DOHH2 (cell line): ENCODE measurements around the gene NPAS2.

Experiments used
- H3F3A ChIP-seq: fragments of 200-600 bp; sonication (generic), shearing (Covaris generic); 2 replicates; pipeline ENCODE4 v1.6.0; 2016; ENCODE audit warnings: antibody characterized with exemption, mild to moderate bottlenecking; ENCODE audit not compliant: control insufficient read depth, insufficient read depth
- H3K27ac ChIP-seq: fragments of 200-600 bp; sonication (generic); 2 replicates; pipeline ENCODE4 v1.5.1; 2014; ENCODE audit warnings: low read depth, mild to moderate bottlenecking, low read length, moderate library complexity
- H3K27me3 ChIP-seq: fragments of 200-600 bp; sonication (generic); 2 replicates; pipeline ENCODE4 v1.6.1; 2014; ENCODE audit warnings: mild to moderate bottlenecking, low read length, mixed read lengths; ENCODE audit not compliant: control insufficient read depth
- H3K36me3 ChIP-seq: fragments of 200-600 bp; sonication (generic); 2 replicates; pipeline ENCODE4 v1.6.1; 2014; ENCODE audit warnings: mild to moderate bottlenecking, low read length, moderate library complexity, mixed read lengths; ENCODE audit not compliant: control insufficient read depth
- H3K4me1 ChIP-seq: fragments of 200-600 bp; sonication (generic); 2 replicates; pipeline ENCODE4 v1.6.1; 2014; ENCODE audit warnings: mild to moderate bottlenecking, low read length, mixed read lengths; ENCODE audit not compliant: control insufficient read depth
- H3K4me2 ChIP-seq: fragments of 200-600 bp; sonication (generic); 2 replicates; pipeline ENCODE4 v1.6.0; 2014; ENCODE audit warnings: mild to moderate bottlenecking, low read length, moderate library complexity
- H3K4me3 ChIP-seq: fragments of 200-600 bp; sonication (generic); 2 replicates; pipeline ENCODE4 v1.5.1; 2014; ENCODE audit warnings: mild to moderate bottlenecking, low read length, mixed read lengths
- H3K79me2 ChIP-seq: fragments of 200-600 bp; sonication (generic); 2 replicates; pipeline ENCODE4 v1.6.1; 2014; ENCODE audit warnings: mild to moderate bottlenecking, low read length, mixed read lengths; ENCODE audit not compliant: control insufficient read depth
- H3K9me2 ChIP-seq: fragments of 200-600 bp; sonication (generic); replicated peaks from 2 replicates; pipeline ENCODE4 v1.6.1; 2014; ENCODE audit warnings: mild to moderate bottlenecking, low read length, mixed read lengths; ENCODE audit not compliant: control insufficient read depth
- H3K9me3 ChIP-seq: fragments of 200-600 bp; sonication (generic); 2 replicates; pipeline ENCODE4 v1.6.1; 2014; ENCODE audit warnings: antibody characterized with exemption, low read length, mixed read lengths; ENCODE audit not compliant: control insufficient read depth, insufficient read depth
- H4K20me1 ChIP-seq: fragments of 200-600 bp; sonication (generic); 2 replicates; pipeline ENCODE4 v1.6.0; 2014; ENCODE audit warnings: low read depth, mild to moderate bottlenecking, antibody characterized with exemption, low read length, moderate library complexity; ENCODE audit not compliant: control insufficient read depth, insufficient read depth
- CTCF ChIP-seq: fragments of 200-600 bp; sonication (generic); IDR thresholded peaks from one replicate; pipeline ENCODE4 v1.5.1; 2014; ENCODE audit warnings: antibody characterized with exemption, mild to moderate bottlenecking, low read depth, low read length; ENCODE audit not compliant: poor library complexity, severe bottlenecking
- EZH2phosphoT487 ChIP-seq: fragments of 200-600 bp; sonication (generic); IDR thresholded peaks from 2 replicates; pipeline ENCODE4 v1.6.1; 2017; ENCODE audit warnings: borderline replicate concordance, mild to moderate bottlenecking, antibody characterized with exemption, low read length, moderate library complexity, mixed read lengths

NPAS2 gene

GRCh38 chr2:100924122-100924519, 104.2 kb downstream of the NPAS2 start:
- Histone ChIP-seq H3K9me3 (no peaks in the 10 kb centered on the region), H3K4me3 (no peak overlapping the region), H3K4me1 (no peaks in the 10 kb centered on the region), H3K9me2 (no peaks in the 10 kb centered on the region), H3K27ac (no peak overlapping the region), H4K20me1 (no peaks in the 10 kb centered on the region), H3F3A (no peaks in the 10 kb centered on the region), H3K36me3 (no peaks in the 10 kb centered on the region), H3K79me2 (no peaks in the 10 kb centered on the region), H3K4me2 (no peak overlapping the region), H3K27me3 (0 out of 2 replicates have a peak, but pooled peaks cover 3% of the 10 kb centered on the region)
- no peak for TF ChIP-seq EZH2phosphoT487
- TF ChIP-seq CTCF, result no peak

- no peak overlapping the region for H3K4me2 ChIP-seq
Observed at GRCh38 chr2:100924520-100925451, 104.8 kb downstream of the NPAS2 start.

GRCh38 chr2:100928235-100928634, 108.3 kb downstream of the NPAS2 start:
- H4K20me1 ChIP-seq, result no peaks in the 10 kb centered on the region
- H3K36me3 ChIP-seq, result no peaks in the 10 kb centered on the region
- H3K9me2 ChIP-seq, result no peaks in the 10 kb centered on the region
- H3F3A ChIP-seq, result no peaks in the 10 kb centered on the region
- H3K9me3 ChIP-seq, result no peaks in the 10 kb centered on the region
- H3K4me1 ChIP-seq, result no peaks in the 10 kb centered on the region
- no peaks in the 10 kb centered on the region for H3K79me2 ChIP-seq
- H3K4me3 ChIP-seq, result no peak overlapping the region
- no peak overlapping the region for H3K27ac ChIP-seq
- H3K4me2 ChIP-seq, result no peak overlapping the region
- no peak for TF ChIP-seq EZH2phosphoT487
- no peak for TF ChIP-seq CTCF
- 0 out of 2 replicates have a peak, but pooled peaks cover 3% of the 10 kb centered on the region for H3K27me3 ChIP-seq

More at GRCh38 chr2:100924520-100925451, 104.8 kb downstream of the NPAS2 start:
- H3K79me2 ChIP-seq, result no peaks in the 10 kb centered on the region
- no peak overlapping the region for H3K27ac ChIP-seq
- H3K36me3 ChIP-seq, result no peaks in the 10 kb centered on the region
- H3K9me3 ChIP-seq, result no peaks in the 10 kb centered on the region
- no peaks in the 10 kb centered on the region for H4K20me1 ChIP-seq
- H3K4me3 ChIP-seq, result no peak overlapping the region
- H3K4me1 ChIP-seq, result no peaks in the 10 kb centered on the region
- TF ChIP-seq EZH2phosphoT487 (no peak), CTCF (no peak)
- no peaks in the 10 kb centered on the region for H3F3A ChIP-seq
- H3K27me3 ChIP-seq, result 0 out of 2 replicates have a peak, but pooled peaks cover 3% of the 10 kb centered on the region
- H3K9me2 ChIP-seq, result no peaks in the 10 kb centered on the region
